VCaP (cell line): ENCODE measurements around the gene LSR.

ENCODE experiments used
- H3K27ac ChIP-seq: fragments of 450-650 bp; 2 replicates; pipeline ENCODE4 v1.5.1; 2017
- CTCF ChIP-seq: fragments of 450-650 bp; conservative IDR thresholded peaks from 2 replicates; pipeline ENCODE4 v1.5.1; 2017; ENCODE audit warnings: mild to moderate bottlenecking, moderate library complexity

Gene LSR

GRCh38 chr19:35311901-35312665, 63.3 kb downstream of the LSR start:
- no peak overlapping the region for H3K27ac ChIP-seq

DNA sequence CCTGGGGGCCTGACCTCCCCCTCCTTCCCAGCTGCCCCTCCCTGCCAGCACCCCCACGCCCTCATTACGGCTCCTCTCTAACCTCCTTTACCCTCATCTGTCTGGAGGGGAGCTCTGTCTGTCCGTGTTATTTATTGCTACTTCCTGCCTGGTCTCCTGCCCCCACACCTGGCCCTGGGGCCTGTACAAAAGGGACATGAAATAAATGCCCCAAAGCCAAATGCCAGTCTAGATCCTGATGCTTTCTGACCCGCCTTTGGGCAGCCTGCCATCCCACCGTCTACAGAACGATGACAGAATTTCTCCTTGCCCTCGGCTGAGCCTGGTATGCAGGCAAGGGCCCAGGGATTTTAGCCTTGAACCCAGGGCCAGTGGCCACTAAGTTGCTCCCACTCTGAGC, 64.8 kb downstream of the LSR start:
- H3K27ac ChIP-seq = no peak overlapping the region
- TF ChIP-seq CTCF = no peak

More at GRCh38 chr19:35311901-35312665, 63.3 kb downstream of the LSR start:
- no peak for TF ChIP-seq CTCF

DNA sequence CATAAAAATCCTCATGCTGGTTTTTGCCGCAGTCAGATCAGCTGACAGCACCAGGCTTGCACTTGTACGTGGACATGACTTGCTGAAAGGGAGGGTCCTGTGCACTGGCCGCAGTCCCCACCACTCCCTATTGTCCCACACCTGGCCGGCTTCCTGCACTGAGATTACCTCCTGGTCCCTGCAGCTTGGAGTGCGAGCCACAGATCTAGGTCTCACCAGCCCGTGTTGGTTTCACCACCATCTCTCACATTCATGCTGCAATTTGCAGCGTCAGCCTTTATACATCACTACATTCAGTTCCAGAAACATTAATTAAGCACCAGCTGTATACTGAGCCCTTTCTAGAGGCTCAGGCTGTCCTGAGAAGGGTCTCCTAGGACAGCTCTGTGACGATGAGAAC, 65.2 kb downstream of the LSR start:
- no peak overlapping the region for H3K27ac ChIP-seq

GRCh38 chr19:35314858-35315470, 66.2 kb downstream of the LSR start:
- no peak overlapping the region for H3K27ac ChIP-seq
- TF ChIP-seq CTCF = no peak

More for the DNA sequence above, 65.2 kb downstream of the LSR start:
- no peak for TF ChIP-seq CTCF

DNA sequence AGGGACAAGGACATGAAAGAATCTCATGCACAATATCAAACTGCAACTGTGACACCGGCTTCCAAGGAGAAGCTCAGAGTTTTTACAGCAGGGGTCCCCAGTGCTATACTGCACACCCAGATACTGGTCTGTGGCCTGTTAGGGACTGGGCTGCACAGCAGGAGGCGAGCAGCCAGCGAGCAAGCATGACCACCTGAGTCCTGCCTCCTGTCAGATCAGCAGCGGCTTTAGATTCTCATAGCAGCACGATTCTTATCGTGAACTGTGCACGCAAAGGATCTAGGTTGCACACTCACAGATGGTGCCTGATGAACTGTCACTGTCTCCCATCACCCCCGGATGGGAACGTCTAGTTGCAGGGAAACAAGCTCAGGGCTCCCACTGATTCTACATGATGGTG, 67.1 kb downstream of the LSR start:
- no peak for TF ChIP-seq CTCF
- no peak overlapping the region for H3K27ac ChIP-seq

- TF ChIP-seq CTCF = no peak
- H3K27ac ChIP-seq = no peak overlapping the region
These were observed 67.8 kb downstream of the LSR start for GRCh38 chr19:35316560-35316959.
